Endodermal cell (in vitro differentiated cells): Measurements from ENCODE around the gene CHRNE. TPM values are rescaled to one million over a fixed set of nuclear protein-coding genes. Genes with fewer than 3 reads are reported as not detected.
A peak's percentile ranks its signal among the peaks of the same experiment; 100 is the strongest.

ENCODE experiments used
- DNase-seq: peaks from one replicate; pipeline ENCODE4 v3.0.0-alpha.2; 2017
- H3K27ac ChIP-seq: 2 replicates; pipeline ENCODE4 v1.5.1; 2013; ENCODE audit warnings: mild to moderate bottlenecking, low read depth, low read length, moderate library complexity
- H3K27me3 ChIP-seq: 2 replicates; pipeline ENCODE4 v1.6.1; 2013; ENCODE audit warnings: mild to moderate bottlenecking, low read length, moderate library complexity; ENCODE audit not compliant: insufficient read depth, control insufficient read depth, poor library complexity, severe bottlenecking
- H3K36me3 ChIP-seq: 2 replicates; pipeline ENCODE4 v1.7.0; 2013; ENCODE audit warnings: mild to moderate bottlenecking, low read length, moderate library complexity; ENCODE audit not compliant: control insufficient read depth, insufficient read depth
- H3K4me1 ChIP-seq: one replicate; pipeline ENCODE4 v1.7.0; 2013; ENCODE audit warnings: low read length; ENCODE audit not compliant: control insufficient read depth, insufficient read depth
- H3K4me3 ChIP-seq: 2 replicates; pipeline ENCODE4 v1.5.1; 2013; ENCODE audit warnings: mild to moderate bottlenecking, low read length, moderate library complexity
- H3K9ac ChIP-seq: 2 replicates; pipeline ENCODE4 v1.6.1; 2013; ENCODE audit warnings: mild to moderate bottlenecking, low read length, moderate library complexity; ENCODE audit not compliant: poor library complexity, severe bottlenecking; ENCODE audit errors: extremely low read depth
- H3K9me3 ChIP-seq: 2 replicates; pipeline ENCODE4 v1.6.1; 2013; ENCODE audit warnings: mild to moderate bottlenecking, low read length, moderate library complexity; ENCODE audit not compliant: control insufficient read depth
- H3K27ac Mint-ChIP-seq: 2 replicates; pipeline ENCODE4 v1.8.0; 2020; ENCODE audit warnings: mixed read lengths
- H3K27me3 Mint-ChIP-seq: 2 replicates; pipeline ENCODE4 v1.8.0; 2021; ENCODE audit warnings: mild to moderate bottlenecking, mixed read lengths; ENCODE audit not compliant: insufficient read depth
- H3K36me3 Mint-ChIP-seq: 2 replicates; pipeline ENCODE4 v1.8.0; 2020; ENCODE audit warnings: low read depth, mixed read lengths
- H3K4me1 Mint-ChIP-seq: 2 replicates; pipeline ENCODE4 v1.8.0; 2020; ENCODE audit warnings: mixed read lengths
- H3K4me3 Mint-ChIP-seq: 2 replicates; pipeline ENCODE4 v1.8.0; 2020; ENCODE audit warnings: mild to moderate bottlenecking, moderate library complexity, mixed read lengths
- H3K9me3 Mint-ChIP-seq: 2 replicates; pipeline ENCODE4 v1.8.0; 2020; ENCODE audit warnings: mild to moderate bottlenecking, mixed read lengths
- WGBS, 2 experiments: methylation state at CpG; one replicate each; pipeline versions ENCODE4 v1.1.5 to v1.1.7; 2013; ENCODE audit warnings: missing lambda C conversion rate in 2 of 2, mixed read lengths in 1 of 2; ENCODE audit not compliant: insufficient coverage in 1 of 2, insufficient read length in 1 of 2; 5-methylcytosine and 5-hydroxymethylcytosine counted together
- total RNA-seq, 2 donors: library from RNA; stranded (reverse); fragmentation: NEBNext Ultra II Directional in 1 of 2; extraction: Animal tissue kit (Norgen Biotek cat#: 25700) in 1 of 2; gene quantifications; 2 replicates in 1 of 2; 3 replicates in 1 of 2; pipeline ENCODE4 v1.2.1, GENCODE V29; 2021
- TF ChIP-seq, protein P1 (sequence below): fragments of 200-600 bp; sonication (generic); conservative IDR thresholded peaks from 2 replicates; pipeline ENCODE4 v1.5.0; 2021; ENCODE audit warnings: antibody characterized with exemption, mild to moderate bottlenecking

The CHRNE gene
- total RNA-seq, 2 donors from 2014 or later: 0.71 to 1.2 TPM

DNA sequence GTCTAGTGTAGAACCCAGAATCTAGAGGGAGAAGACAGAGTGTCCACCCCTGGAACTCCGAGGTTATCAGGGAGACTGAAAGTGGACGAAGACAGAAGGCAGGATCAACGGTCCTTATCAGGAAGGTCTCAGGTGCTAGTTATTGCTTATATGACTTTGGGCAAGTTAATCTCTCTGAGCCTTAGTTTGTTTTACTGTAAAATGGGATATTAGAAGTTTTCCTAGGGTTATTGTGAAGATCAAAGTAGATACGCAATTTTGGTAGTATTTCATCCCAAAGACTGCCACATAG, 38.4 kb upstream of the CHRNE start:
- 77 to 80% methylated on average over 4 of the region's 4 CpGs for WGBS, 2 experiments

DNA sequence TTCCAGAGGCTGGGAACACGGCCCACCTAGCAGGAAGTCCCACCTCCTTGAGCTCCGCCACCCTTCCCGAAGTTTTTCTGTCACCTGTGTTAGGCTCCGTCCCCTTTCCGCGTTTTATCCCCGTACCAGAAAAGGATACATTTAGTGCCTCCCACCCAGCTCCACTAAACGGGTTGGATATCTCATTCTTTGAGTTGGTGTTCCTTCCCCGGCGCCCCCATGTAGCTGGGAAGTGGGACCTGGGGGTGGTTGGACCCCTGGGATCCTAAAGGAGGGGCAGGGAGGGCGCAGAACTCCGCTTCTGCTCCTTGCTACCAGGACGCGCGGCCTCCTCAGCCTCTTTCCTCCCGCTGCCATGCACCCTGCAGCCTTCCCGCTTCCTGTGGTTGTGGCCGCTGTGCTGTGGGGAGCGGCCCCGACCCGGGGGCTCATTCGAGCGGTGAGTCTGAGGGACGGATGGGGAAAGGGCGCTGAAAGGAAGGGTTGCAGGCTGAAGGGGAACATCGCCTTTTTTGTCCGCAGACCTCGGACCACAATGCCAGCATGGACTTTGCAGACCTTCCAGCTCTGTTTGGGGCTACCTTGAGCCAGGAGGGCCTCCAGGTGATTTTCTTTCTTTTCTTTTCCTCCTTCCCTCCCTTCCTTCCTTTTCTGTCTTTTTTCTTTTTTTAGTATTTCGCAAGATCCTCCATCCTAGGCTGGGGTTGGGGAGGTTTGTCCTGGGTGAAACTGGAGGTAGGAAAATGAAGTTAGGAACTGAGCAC, 37.8 kb upstream of the CHRNE start:
- TF ChIP-seq, protein P1, sequence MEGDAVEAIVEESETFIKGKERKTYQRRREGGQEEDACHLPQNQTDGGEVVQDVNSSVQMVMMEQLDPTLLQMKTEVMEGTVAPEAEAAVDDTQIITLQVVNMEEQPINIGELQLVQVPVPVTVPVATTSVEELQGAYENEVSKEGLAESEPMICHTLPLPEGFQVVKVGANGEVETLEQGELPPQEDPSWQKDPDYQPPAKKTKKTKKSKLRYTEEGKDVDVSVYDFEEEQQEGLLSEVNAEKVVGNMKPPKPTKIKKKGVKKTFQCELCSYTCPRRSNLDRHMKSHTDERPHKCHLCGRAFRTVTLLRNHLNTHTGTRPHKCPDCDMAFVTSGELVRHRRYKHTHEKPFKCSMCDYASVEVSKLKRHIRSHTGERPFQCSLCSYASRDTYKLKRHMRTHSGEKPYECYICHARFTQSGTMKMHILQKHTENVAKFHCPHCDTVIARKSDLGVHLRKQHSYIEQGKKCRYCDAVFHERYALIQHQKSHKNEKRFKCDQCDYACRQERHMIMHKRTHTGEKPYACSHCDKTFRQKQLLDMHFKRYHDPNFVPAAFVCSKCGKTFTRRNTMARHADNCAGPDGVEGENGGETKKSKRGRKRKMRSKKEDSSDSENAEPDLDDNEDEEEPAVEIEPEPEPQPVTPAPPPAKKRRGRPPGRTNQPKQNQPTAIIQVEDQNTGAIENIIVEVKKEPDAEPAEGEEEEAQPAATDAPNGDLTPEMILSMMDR: no peak
- Histone ChIP-seq H3K9me3 (no peaks in the 10 kb centered on the region), H3K36me3 (peaks cover 54% of the 10 kb centered on the region), H3K27ac (peak overlapping the region; percentile 96), H3K9ac (peak overlapping the region; percentile 84), H3K27me3 (no peaks in the 10 kb centered on the region), H3K4me1 (peaks cover 16% of the 10 kb centered on the region), H3K4me3 (peak overlapping the region; percentile 98)
- 2 to 3% methylated on average over 11 to 29 of the region's 29 CpGs for WGBS, 2 experiments
- Mint-ChIP-seq H3K9me3 (no peaks in the 10 kb centered on the region), H3K27me3 (no peaks in the 10 kb centered on the region), H3K4me3 (peak overlapping the region; percentile 94), H3K4me1 (peaks cover 31% of the 10 kb centered on the region), H3K27ac (peak overlapping the region; percentile 99), H3K36me3 (peaks cover 52% of the 10 kb centered on the region)
- no peak for DNase-seq

More for the DNA sequence above, 38.4 kb upstream of the CHRNE start:
- Histone ChIP-seq H3K9ac (peak overlapping the region; percentile 84), H3K4me3 (peak overlapping the region; percentile 98), H3K36me3 (peaks cover 54% of the 10 kb centered on the region), H3K27ac (no peak overlapping the region), H3K4me1 (peaks cover 16% of the 10 kb centered on the region), H3K9me3 (no peaks in the 10 kb centered on the region), H3K27me3 (no peaks in the 10 kb centered on the region)
- DNase-seq: no peak
- Mint-ChIP-seq H3K27ac (peak overlapping the region; percentile 99), H3K36me3 (peaks cover 51% of the 10 kb centered on the region), H3K27me3 (no peaks in the 10 kb centered on the region), H3K9me3 (no peaks in the 10 kb centered on the region), H3K4me3 (peak overlapping the region; percentile 94), H3K4me1 (peaks cover 34% of the 10 kb centered on the region)
- TF ChIP-seq, protein P1: no peak

DNA sequence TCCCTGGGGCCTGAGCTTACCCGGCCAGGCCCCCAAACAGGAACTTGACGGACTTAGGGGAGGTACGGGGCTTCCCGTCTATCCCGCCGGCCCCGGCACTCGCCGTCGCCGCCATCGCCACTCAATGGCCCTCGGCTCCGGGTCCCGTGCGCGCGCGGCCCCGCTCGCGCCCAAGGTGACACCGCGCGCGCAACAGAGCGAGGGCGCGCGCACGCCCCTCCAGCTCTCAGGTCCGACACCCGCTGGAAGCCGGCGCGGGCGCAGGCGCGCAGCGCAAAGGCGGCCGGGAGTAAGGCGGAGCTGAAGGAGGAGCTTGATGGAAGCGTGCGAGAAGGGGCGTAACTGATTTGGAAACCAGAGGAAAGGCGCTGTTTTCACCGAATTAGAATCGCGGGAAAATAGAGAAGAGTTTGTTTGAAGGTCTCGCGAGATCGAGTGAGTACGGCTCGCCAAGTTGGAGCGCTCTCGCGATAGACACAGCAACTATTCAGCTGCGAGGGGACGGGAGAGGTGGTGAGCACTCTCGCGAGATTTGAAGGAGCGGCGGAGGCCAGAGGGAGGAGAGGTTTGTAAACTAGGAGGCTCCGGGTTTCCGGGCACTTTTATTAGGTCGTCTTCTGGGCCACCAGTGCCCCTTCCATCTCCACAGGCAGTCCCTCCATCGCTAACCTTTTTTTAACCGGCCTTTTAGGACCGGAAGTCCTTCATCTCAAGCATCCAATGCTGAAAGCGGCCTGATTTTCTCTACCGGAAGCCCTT, 37.1 kb upstream of the CHRNE start, which contains the start of the genes RNF167 and SLC25A11:
Gene RNF167, plus strand, starts transcription at position 473 of the 759 bp plus-strand sequence. CDS start 642 bp downstream, outside the sequence.
Gene SLC25A11, minus strand, starts transcription at position 251 of the 759 bp plus-strand sequence. Its CDS starts 136 bp downstream, at position 115.
- Histone ChIP-seq H3K9me3 (no peaks in the 10 kb centered on the region), H3K27ac (peak within 1 kb of the TSS; percentile 96), H3K4me1 (peaks cover 9% of the 10 kb centered on the region), H3K4me3 (peak within 1 kb of the TSS; percentile 98), H3K27me3 (no peaks in the 10 kb centered on the region), H3K9ac (peak within 1 kb of the TSS; percentile 84), H3K36me3 (peaks cover 48% of the 10 kb centered on the region)
- TF ChIP-seq, protein P1: no peak
- H3K4me3 Mint-ChIP-seq: peak within 1 kb of the TSS; percentile 94
- no peaks in the 10 kb centered on the region for H3K9me3 Mint-ChIP-seq
- no peaks in the 10 kb centered on the region for H3K27me3 Mint-ChIP-seq
- peaks cover 24% of the 10 kb centered on the region for H3K4me1 Mint-ChIP-seq
- 0% methylated on average over 51 to 72 of the region's 72 CpGs for WGBS, 2 experiments
- H3K36me3 Mint-ChIP-seq: peaks cover 45% of the 10 kb centered on the region
- DNase-seq: peak; percentile 99
- H3K27ac Mint-ChIP-seq: peak within 1 kb of the TSS; percentile 99
